GM12878 (cell line): ENCODE measurements around the gene RGL1. TPM values are rescaled to one million over a fixed set of nuclear protein-coding genes. Genes with fewer than 3 reads are reported as not detected.

Source experiments
- ATAC-seq: fragments of 200-7000 bp; cut with Tn5 transposase; 3 replicates; pipeline ENCODE4 v1.9.1; 2020; ENCODE audit warnings: mild to moderate bottlenecking, moderate library complexity
- BruUV-seq: library from RNA; stranded (reverse); fragments of 400-500 nt; replicated peaks from 2 replicates; lab custom pipeline; 2021; lab: Mats Ljungman, UMichigan
- CTCF ChIA-PET: fragments of 300-600 bp; sonication (Branson Sonifier 250); formaldehyde crosslinking; extraction: SDS; loops from one replicate; lab custom pipeline; 2021; ENCODE audit warnings: inconsistent platforms; lab: Yijun Ruan, JAX
- POLR2A ChIA-PET: fragments of 350-600 bp; formaldehyde crosslinking; extraction: SDS; loops from one replicate; lab custom pipeline; 2021; ENCODE audit warnings: inconsistent platforms; lab: Charles Lee
- RAD21 ChIA-PET: fragments of 300-600 bp; sonication (Branson Sonifier 250); formaldehyde crosslinking; loops from one replicate; lab custom pipeline; 2023; ENCODE audit warnings: antibody characterized with exemption; ENCODE audit not compliant: unreplicated experiment; lab: Charles Lee
- SMC1A ChIA-PET: fragments of 300-600 bp; sonication (Branson Sonifier 250); formaldehyde crosslinking; loops from one replicate; lab custom pipeline; 2023; ENCODE audit not compliant: unreplicated experiment, uncharacterized antibody; lab: Charles Lee
- DNase-seq: peaks from one replicate; pipeline ENCODE4 v3.0.0-alpha.2; 2011; ENCODE audit warnings: low read depth, low spot score
- FAIRE-seq: peaks from 3 replicates; lab custom pipeline; 2011; peaks lifted over from hg19 to GRCh38; lab: Jason Lieb, UNC
- H2AFZ ChIP-seq: 2 replicates; pipeline ENCODE4 v1.6.0; 2011; ENCODE audit warnings: low read depth, low read length, control low read depth; ENCODE audit not compliant: control insufficient read depth
- H3K27ac ChIP-seq: 2 replicates; pipeline ENCODE4 v1.5.1; 2011; ENCODE audit warnings: control low read depth; ENCODE audit not compliant: control insufficient read depth, insufficient read depth
- H3K27me3 ChIP-seq, 2 experiments: replicated peaks in 1 of 2; 2 replicates each; pipeline versions ENCODE4 v1.6.0 to v1.6.1; 2011; ENCODE audit warnings: low read length in 1 of 2; ENCODE audit not compliant: control insufficient read depth in 2 of 2, insufficient read depth in 2 of 2
- H3K36me3 ChIP-seq, 2 experiments: 2 replicates each; pipeline ENCODE4 v1.5.1; 2011; ENCODE audit warnings: low read length in 1 of 2; ENCODE audit not compliant: control insufficient read depth in 2 of 2, insufficient read depth in 2 of 2
- H3K4me1 ChIP-seq: 2 replicates; pipeline ENCODE4 v1.6.1; 2011; ENCODE audit warnings: mild to moderate bottlenecking, low read length, moderate library complexity, mixed read lengths; ENCODE audit not compliant: control insufficient read depth, insufficient read depth
- H3K4me2 ChIP-seq: 2 replicates; pipeline ENCODE4 v1.6.0; 2011; ENCODE audit warnings: control low read depth; ENCODE audit not compliant: control insufficient read depth, insufficient read depth
- H3K4me3 ChIP-seq: fragments of 200-600 bp; sonication (generic); 2 replicates; pipeline ENCODE4 v1.5.1; 2016
- H3K79me2 ChIP-seq: 2 replicates; pipeline ENCODE4 v1.6.0; 2011; ENCODE audit warnings: low read length; ENCODE audit not compliant: control insufficient read depth, insufficient read depth
- H3K9ac ChIP-seq: 2 replicates; pipeline ENCODE4 v1.8.0; 2011; ENCODE audit warnings: low read length, control low read depth, mixed read lengths; ENCODE audit not compliant: control insufficient read depth, insufficient read depth
- H3K9me3 ChIP-seq: replicated peaks from 3 replicates; pipeline ENCODE4 v1.5.1; 2011; ENCODE audit warnings: mild to moderate bottlenecking, low read length; ENCODE audit not compliant: control insufficient read depth, insufficient read depth
- H4K20me1 ChIP-seq: 2 replicates; pipeline ENCODE4 v1.6.0; 2011; ENCODE audit not compliant: control insufficient read depth, insufficient read depth
- BACH1 ChIP-seq: fragments of 450-650 bp; IDR thresholded peaks from 2 replicates; pipeline ENCODE4 v1.6.1; 2017; ENCODE audit warnings: mild to moderate bottlenecking, borderline replicate concordance
- HDGF ChIP-seq: fragments of 450-650 bp; IDR thresholded peaks from 2 replicates; pipeline ENCODE4 v1.6.1; 2016; ENCODE audit warnings: antibody characterized with exemption
- KDM1A ChIP-seq: fragments of 200-600 bp; sonication (generic); IDR thresholded peaks from 2 replicates; pipeline ENCODE4 v1.6.1; 2016; ENCODE audit warnings: borderline replicate concordance
- NR2F1 ChIP-seq: fragments of 450-650 bp; conservative IDR thresholded peaks from 2 replicates; pipeline ENCODE4 v1.6.1; 2017; ENCODE audit warnings: mild to moderate bottlenecking
- POU2F2 ChIP-seq: IDR thresholded peaks from 3 replicates; pipeline ENCODE4 v1.6.1; 2011; ENCODE audit warnings: low read depth, mild to moderate bottlenecking, low read length, borderline replicate concordance
- RELB ChIP-seq: fragments of 450-650 bp; IDR thresholded peaks from 2 replicates; pipeline ENCODE4 v1.6.1; 2017; ENCODE audit warnings: low read depth, mild to moderate bottlenecking, moderate library complexity
- SUPT20H ChIP-seq: IDR thresholded peaks from 2 replicates; pipeline ENCODE4 v1.6.1; 2011; ENCODE audit warnings: low read depth, mild to moderate bottlenecking, low read length, moderate library complexity, borderline replicate concordance; ENCODE audit not compliant: control insufficient read depth
- in situ Hi-C: fragments of 300-500 bp; cut with MboI; formaldehyde crosslinking; loops from 9 replicates; pipeline ENCODE4 v1.14.3; 2018; ENCODE audit warnings: mixed read lengths
- intact Hi-C: fragments of 100-400 bp; cut with micrococcal nuclease; formaldehyde crosslinking; loops from one replicate; pipeline ENCODE4 v1.14.2; 2022; ENCODE audit not compliant: unreplicated experiment
- polyA plus RNA-seq, 11 experiments: library from polyadenylated mRNA; depleted of rRNA in 4 of 11; unstranded in 6 of 11; stranded (reverse) in 5 of 11; fragments of >200 nt; fragmentation: Nextera tagmentation in 4 of 11; fragmentation: Illumina TruSeq in 1 of 11; extraction: Ambion mirVana in 4 of 11; extraction: Trizol in 1 of 11; gene quantifications; 1 replicate in 1 of 11; 2 replicates in 10 of 11; pipeline versions ENCODE4 v1.2.1 to v1.2.3, GENCODE V29; 2011 to 2016; ENCODE audit warnings: inconsistent platforms in 2 of 11, missing spikeins in 2 of 11, low read depth in 1 of 11
- total RNA-seq, 4 experiments: library from RNA; depleted of rRNA in 3 of 4; stranded (reverse); fragments of >200 nt in 3 of 4; fragmentation: Illumina TruSeq in 1 of 4; extraction: Trizol in 1 of 4; gene quantifications; 2 replicates each; pipeline versions ENCODE4 v1.2.1 to v1.2.3, GENCODE V29; 2013 to 2021

RGL1 gene
- total and polyA plus RNA-seq, 10 of the 15 experiments (the other 5 are each of a cell fraction or from before 2014, with no cell fraction given), result 8.1 to 25.0 (median 19.0) TPM

GRCh38 chr1:183831311-183831710 is 26.4 kb downstream of the RGL1 start:
- H3K36me3 ChIP-seq, result peaks cover 0 to 2% of the 10 kb centered on the region in 2 experiments; a peak in 3 of 4 replicates
- no peaks in the 10 kb centered on the region for H4K20me1 ChIP-seq
- H2AFZ ChIP-seq, result no peak overlapping the region
- no peak for TF ChIP-seq BACH1
- no peak for TF ChIP-seq RELB
- TF ChIP-seq HDGF, result no peak
- TF ChIP-seq SUPT20H, result no peak
- TF ChIP-seq NR2F1, result no peak
- TF ChIP-seq KDM1A, result no peak
- no peak for TF ChIP-seq POU2F2
- no peak overlapping the region for H3K4me3 ChIP-seq
- ChIA-PET RAD21 (interaction anchor here (2.1 kb wide), 1 partner anchor 11 kb away, joined by 6 read pairs; no protein-coding TSS in a partner anchor), CTCF (interaction anchor here (1.0 to 3.9 kb wide), 6 partner anchors 8 to 146 kb away, joined by 3 to 15 read pairs (median 4); no protein-coding TSS in a partner anchor), SMC1A (interaction anchor here (1.0 to 5.9 kb wide), 6 partner anchors 9 to 149 kb away, joined by 3 to 37 read pairs (median 4); no protein-coding TSS in a partner anchor), POLR2A (interaction anchor here (0.5 to 1.8 kb wide), 3 partner anchors 8 to 1214 kb away, joined by 4 to 6 read pairs (median 5); no protein-coding TSS in a partner anchor)
- no peak overlapping the region for H3K9ac ChIP-seq
- no peak overlapping the region for H3K27ac ChIP-seq
- H3K4me1 ChIP-seq, result peaks cover 14% of the 10 kb centered on the region
- no peaks in the 10 kb centered on the region; the same call in 2 of the 3 replicates for H3K9me3 ChIP-seq
- H3K4me2 ChIP-seq, result no peak overlapping the region
- BruUV-seq, result no TSS peak
- in situ Hi-C loops (no loop called here), intact Hi-C loops (no loop called here)
- ATAC-seq, result no peak
- H3K79me2 ChIP-seq, result peaks cover 43% of the 10 kb centered on the region
- FAIRE-seq, result no peak
- H3K27me3 ChIP-seq, result no peaks in the 10 kb centered on the region
- DNase-seq, result no peak
